GM12892 (cell line): Measurements from ENCODE around the gene SLIT3.

Experiments used
- DNase-seq: peaks from one replicate; pipeline ENCODE4 v3.0.0; 2011; ENCODE audit not compliant: insufficient read length
- FAIRE-seq: peaks from 2 replicates; lab custom pipeline; 2011; peaks lifted over from hg19 to GRCh38; lab: Jason Lieb, UNC
- POLR2A ChIP-seq: IDR thresholded peaks from 2 replicates; pipeline ENCODE4 v1.6.1; 2011; ENCODE audit warnings: low read depth, low read length, control low read depth
- POLR2AphosphoS5 ChIP-seq: IDR thresholded peaks from 2 replicates; pipeline ENCODE4 v1.6.1; 2011; ENCODE audit warnings: low read depth, low read length, control low read depth
- TAF1 ChIP-seq: IDR thresholded peaks from 2 replicates; pipeline ENCODE4 v1.6.1; 2011; ENCODE audit warnings: low read depth, mild to moderate bottlenecking, control low read depth, low read length, borderline replicate concordance

SLIT3 gene

GRCh38 chr5:168683927-168684295 lies 617.0 kb downstream of the SLIT3 start:
- FAIRE-seq (no peak), DNase-seq (no peak)
- TF ChIP-seq POLR2AphosphoS5 (no peak), TAF1 (no peak), POLR2A (no peak)

GRCh38 chr5:168683247-168683926 lies 617.6 kb downstream of the SLIT3 start:
- TF ChIP-seq POLR2A: no peak
- no peak for TF ChIP-seq TAF1
- no peak for TF ChIP-seq POLR2AphosphoS5
- FAIRE-seq (no peak), DNase-seq (no peak)

GRCh38 chr5:168681556-168682183 lies 619.3 kb downstream of the SLIT3 start:
- FAIRE-seq (no peak), DNase-seq (no peak)
- TF ChIP-seq TAF1 (no peak), POLR2AphosphoS5 (no peak), POLR2A (no peak)

GRCh38 chr5:168680395-168680794 lies 620.5 kb downstream of the SLIT3 start:
- no peak for FAIRE-seq
- DNase-seq: no peak
- TF ChIP-seq POLR2AphosphoS5 (no peak), POLR2A (no peak)

GRCh38 chr5:168679515-168679920 lies 621.4 kb downstream of the SLIT3 start:
- TF ChIP-seq POLR2AphosphoS5: no peak
- no peak for TF ChIP-seq POLR2A
- no peak for TF ChIP-seq TAF1
- peak; percentile 36 for DNase-seq
- FAIRE-seq: peak; percentile 95

GRCh38 chr5:168676501-168676900 lies 624.4 kb downstream of the SLIT3 start:
- FAIRE-seq (no peak), DNase-seq (no peak)
- TF ChIP-seq POLR2AphosphoS5 (no peak), POLR2A (no peak), TAF1 (no peak)

- no peak for DNase-seq
- no peak for TF ChIP-seq TAF1
- TF ChIP-seq POLR2A: no peak
- no peak for TF ChIP-seq POLR2AphosphoS5
- no peak for FAIRE-seq
These were observed 625.0 kb downstream of the SLIT3 start for GRCh38 chr5:168675883-168676408.

- TF ChIP-seq POLR2AphosphoS5: no peak
- no peak for TF ChIP-seq TAF1
- TF ChIP-seq POLR2A: no peak
These were observed 626.0 kb downstream of the SLIT3 start for GRCh38 chr5:168674893-168675482.

GRCh38 chr5:168672888-168673287 lies 628.1 kb downstream of the SLIT3 start:
- TF ChIP-seq POLR2A: no peak
- TF ChIP-seq POLR2AphosphoS5: no peak
- no peak for TF ChIP-seq TAF1
- no peak for DNase-seq
- FAIRE-seq: no peak

More at GRCh38 chr5:168674893-168675482, 626.0 kb downstream of the SLIT3 start:
- no peak for DNase-seq
- FAIRE-seq: no peak

GRCh38 chr5:168672016-168672415 lies 628.9 kb downstream of the SLIT3 start:
- no peak for FAIRE-seq
- TF ChIP-seq TAF1 (no peak), POLR2AphosphoS5 (no peak), POLR2A (no peak)
- no peak for DNase-seq

GRCh38 chr5:168670881-168671575 lies 629.9 kb downstream of the SLIT3 start:
- TF ChIP-seq POLR2A (no peak), POLR2AphosphoS5 (no peak), TAF1 (no peak)
- no peak for FAIRE-seq
- DNase-seq: no peak
